Activated CD8-positive, alpha-beta memory T cell treated with anti-CD3 and anti-CD28 coated beads for 4 hours (primary cell): ENCODE results near the gene IQCF2.
"Not testable (repeated sequence)": the region's sequence is repeated elsewhere in the genome, so short reads cannot be mapped to it uniquely, and the experiment has no call there.

ENCODE experiments used
- DNase-seq, 2 donors: peaks; one replicate each; pipeline ENCODE4 v3.0.0-alpha.2; 2020; ENCODE audit warnings: low read depth in 2 of 2

The IQCF2 gene

GRCh38 chr3:51860703-51861665 is at the start of gene IQCF2:
TSS of gene IQCF2 (plus strand) at chr3:51861615. CDS start at chr3:51861667, 52 bp downstream.
- DNase-seq, result no peak

GRCh38 chr3:51813539-51813938 is 47.9 kb upstream of the IQCF2 start:
- no peak for DNase-seq

- no peak for DNase-seq
Observed at GRCh38 chr3:51814034-51814433, 47.4 kb upstream of the IQCF2 start.

- no peak for DNase-seq
Observed at GRCh38 chr3:51815614-51816013, 45.8 kb upstream of the IQCF2 start.

GRCh38 chr3:51816723-51817122 is 44.7 kb upstream of the IQCF2 start:
- no peak for DNase-seq

GRCh38 chr3:51817375-51817774 is 44.0 kb upstream of the IQCF2 start:
- no peak for DNase-seq

- DNase-seq, result no peak
Observed at GRCh38 chr3:51819151-51819550, 42.3 kb upstream of the IQCF2 start.

- DNase-seq, result no peak
Observed at GRCh38 chr3:51819709-51820406, 41.6 kb upstream of the IQCF2 start.

GRCh38 chr3:51828297-51828696 is 33.1 kb upstream of the IQCF2 start:
- DNase-seq, result no peak

- DNase-seq, result no peak
Observed at GRCh38 chr3:51830345-51830744, 31.1 kb upstream of the IQCF2 start.

GRCh38 chr3:51830836-51831385 is 30.5 kb upstream of the IQCF2 start:
- no peak for DNase-seq

- no peak for DNase-seq
Observed at GRCh38 chr3:51836606-51837005, 24.8 kb upstream of the IQCF2 start.

GRCh38 chr3:51845129-51845528 is 16.3 kb upstream of the IQCF2 start:
- DNase-seq, result no peak

- not testable (repeated sequence) for DNase-seq
Observed at GRCh38 chr3:51855411-51855810, 6.0 kb upstream of the IQCF2 start.

GRCh38 chr3:51862886-51863285 is 1.5 kb downstream of the IQCF2 start:
- DNase-seq, result no peak

- not testable (repeated sequence) for DNase-seq
Observed at GRCh38 chr3:51868896-51869295, 7.5 kb downstream of the IQCF2 start.

- DNase-seq, result no peak
Observed at GRCh38 chr3:51869304-51869703, 7.9 kb downstream of the IQCF2 start.

- DNase-seq, result no peak
Observed at GRCh38 chr3:51873253-51873766, 11.9 kb downstream of the IQCF2 start.

- no peak for DNase-seq
Observed at GRCh38 chr3:51873876-51874275, 12.5 kb downstream of the IQCF2 start.

- DNase-seq, result no peak
Observed at GRCh38 chr3:51874411-51874810, 13.0 kb downstream of the IQCF2 start.

- no peak for DNase-seq
Observed at GRCh38 chr3:51874889-51875288, 13.5 kb downstream of the IQCF2 start.

- no peak for DNase-seq
Observed at GRCh38 chr3:51875501-51875900, 14.1 kb downstream of the IQCF2 start, which contains the start of gene IQCF5. TSS of gene IQCF5 (minus strand) at chr3:51875601. CDS start at chr3:51875531, 70 bp downstream.
